Measurements from ENCODE around the gene GALNT8.
"Not testable (repeated sequence)": the region's sequence is repeated elsewhere in the genome, so short reads cannot be mapped to it uniquely, and the experiment has no call there.

Gene GALNT8, protein sequence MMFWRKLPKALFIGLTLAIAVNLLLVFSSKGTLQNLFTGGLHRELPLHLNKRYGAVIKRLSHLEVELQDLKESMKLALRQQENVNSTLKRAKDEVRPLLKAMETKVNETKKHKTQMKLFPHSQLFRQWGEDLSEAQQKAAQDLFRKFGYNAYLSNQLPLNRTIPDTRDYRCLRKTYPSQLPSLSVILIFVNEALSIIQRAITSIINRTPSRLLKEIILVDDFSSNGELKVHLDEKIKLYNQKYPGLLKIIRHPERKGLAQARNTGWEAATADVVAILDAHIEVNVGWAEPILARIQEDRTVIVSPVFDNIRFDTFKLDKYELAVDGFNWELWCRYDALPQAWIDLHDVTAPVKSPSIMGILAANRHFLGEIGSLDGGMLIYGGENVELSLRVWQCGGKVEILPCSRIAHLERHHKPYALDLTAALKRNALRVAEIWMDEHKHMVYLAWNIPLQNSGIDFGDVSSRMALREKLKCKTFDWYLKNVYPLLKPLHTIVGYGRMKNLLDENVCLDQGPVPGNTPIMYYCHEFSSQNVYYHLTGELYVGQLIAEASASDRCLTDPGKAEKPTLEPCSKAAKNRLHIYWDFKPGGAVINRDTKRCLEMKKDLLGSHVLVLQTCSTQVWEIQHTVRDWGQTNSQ

DNA sequence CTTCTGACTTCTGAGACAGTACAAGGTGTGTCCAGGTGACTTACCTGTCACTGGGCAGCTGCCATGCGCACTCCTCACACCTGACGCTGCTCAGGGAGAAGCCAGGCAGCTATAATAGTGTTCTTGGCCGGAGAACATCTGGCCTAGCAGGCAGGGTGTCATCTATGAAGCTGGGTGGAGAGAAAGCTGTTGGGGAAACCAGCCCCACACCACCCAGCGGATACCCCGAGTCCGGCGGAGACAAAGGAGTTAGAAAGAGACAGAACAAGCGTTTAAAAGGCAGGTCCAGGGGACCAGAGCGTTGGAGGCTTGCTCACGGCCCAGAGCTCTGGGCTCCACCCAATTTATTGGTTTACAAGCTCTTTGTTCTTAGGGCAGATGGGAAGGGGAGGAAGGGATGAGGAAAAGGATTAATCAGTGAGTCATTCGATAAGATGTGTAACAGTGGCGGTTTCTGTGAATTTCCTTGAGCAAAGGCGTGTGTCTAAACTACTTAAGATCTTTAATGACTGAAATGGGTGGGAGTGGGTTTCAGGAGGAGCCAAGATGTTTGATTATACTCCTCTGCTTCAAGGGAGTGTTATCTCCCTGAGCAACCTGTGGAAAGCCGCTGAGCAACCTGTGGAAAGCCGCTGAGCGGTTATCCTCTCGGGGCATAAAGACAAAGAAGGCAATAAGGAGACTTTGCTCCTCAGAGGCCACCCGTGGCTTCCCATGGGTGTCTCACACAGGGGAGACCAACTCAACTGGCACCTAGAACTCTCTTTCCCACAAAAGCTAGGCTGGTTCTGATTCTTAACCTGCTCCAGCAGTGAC, at the start of gene GALNT8:
Gene GALNT8 (plus strand): TSS at position 580 of the 816 bp plus-strand sequence. CDS start 278 bp downstream, outside the sequence.
- no peak for DNase-seq (ENCODE audit: low read depth in 2 of 2)

DNA sequence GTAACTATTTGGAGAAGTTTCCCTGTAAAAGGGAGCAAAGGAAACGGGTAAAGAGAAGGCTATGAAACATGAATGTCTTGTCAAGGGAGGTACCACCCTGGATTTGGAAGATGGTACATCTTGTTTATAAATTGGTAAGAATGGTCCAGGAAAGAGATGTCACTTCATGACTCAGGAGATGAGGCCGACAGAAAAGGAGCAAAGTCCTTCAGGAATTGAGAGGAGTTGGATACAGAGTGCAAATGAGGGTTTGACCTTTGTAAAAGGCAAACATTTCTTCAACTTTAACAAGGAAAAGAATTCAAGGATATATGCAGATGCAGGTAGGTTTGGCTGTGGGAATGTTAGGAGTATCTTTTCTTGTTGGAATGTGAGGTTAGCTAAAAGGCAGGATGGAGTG, 40.5 kb upstream of the GALNT8 start:
- no peak for DNase-seq (ENCODE audit: low read depth in 2 of 2)

DNA sequence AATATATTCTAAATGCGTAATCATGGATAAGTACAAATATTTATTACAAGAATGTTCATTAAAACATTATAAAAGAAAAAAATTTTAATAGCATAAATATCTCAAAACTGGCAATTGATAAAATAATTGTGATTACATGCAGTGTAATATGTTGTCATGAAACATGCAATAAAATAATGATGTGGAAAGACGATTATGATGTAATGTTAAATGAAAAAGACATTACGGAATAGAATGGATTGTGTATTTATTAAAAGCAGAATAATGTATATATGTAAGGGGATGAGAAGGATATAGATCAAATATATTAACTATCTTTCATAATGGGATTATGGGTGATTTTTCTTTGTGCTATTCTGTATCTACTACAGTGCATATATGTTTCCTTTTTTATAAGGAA, 38.5 kb upstream of the GALNT8 start:
- no peak for DNase-seq (ENCODE audit: low read depth in 2 of 2)

DNA sequence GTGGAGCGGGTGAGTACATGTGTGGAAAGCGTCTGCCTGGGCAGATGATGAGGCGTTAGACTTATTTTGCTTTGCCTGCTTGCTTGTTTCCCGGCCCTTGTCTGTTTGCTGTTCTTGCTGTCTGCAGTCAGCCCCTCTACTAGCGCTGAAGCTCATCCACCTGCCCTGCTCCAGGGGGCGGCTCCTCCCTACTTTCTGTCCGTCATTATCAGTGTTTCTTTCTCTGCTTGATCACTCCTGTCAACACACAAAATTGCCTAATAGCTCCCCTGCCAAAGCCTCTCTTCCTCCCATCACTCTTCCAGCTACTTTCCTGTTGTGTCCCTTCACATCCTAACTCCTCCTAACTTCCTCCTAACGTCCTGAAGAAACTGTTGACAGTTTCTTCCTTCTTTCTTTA, 34.9 kb upstream of the GALNT8 start:
- no peak for DNase-seq (ENCODE audit: low read depth in 2 of 2)

DNA sequence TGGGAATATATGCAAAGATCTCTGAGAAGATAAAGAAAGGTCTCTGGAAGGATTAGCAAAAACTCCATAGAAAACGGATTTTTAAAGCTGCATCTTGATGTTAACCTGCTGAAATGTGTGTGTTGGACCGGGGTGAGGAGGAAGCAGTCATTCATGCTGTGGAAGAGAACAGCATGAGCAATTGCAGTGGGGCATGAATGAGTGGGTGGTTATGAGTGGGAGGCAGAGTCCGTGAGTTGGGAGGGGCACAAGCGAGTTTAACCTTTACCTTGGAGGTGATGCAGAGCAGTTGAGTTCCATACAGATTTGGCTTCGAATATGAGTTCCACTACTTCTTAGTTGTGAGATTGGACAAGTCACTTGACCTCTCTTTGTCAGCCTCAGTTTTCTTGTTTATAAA, 29.4 kb upstream of the GALNT8 start:
- no peak for DNase-seq (ENCODE audit: low read depth in 2 of 2)

DNA sequence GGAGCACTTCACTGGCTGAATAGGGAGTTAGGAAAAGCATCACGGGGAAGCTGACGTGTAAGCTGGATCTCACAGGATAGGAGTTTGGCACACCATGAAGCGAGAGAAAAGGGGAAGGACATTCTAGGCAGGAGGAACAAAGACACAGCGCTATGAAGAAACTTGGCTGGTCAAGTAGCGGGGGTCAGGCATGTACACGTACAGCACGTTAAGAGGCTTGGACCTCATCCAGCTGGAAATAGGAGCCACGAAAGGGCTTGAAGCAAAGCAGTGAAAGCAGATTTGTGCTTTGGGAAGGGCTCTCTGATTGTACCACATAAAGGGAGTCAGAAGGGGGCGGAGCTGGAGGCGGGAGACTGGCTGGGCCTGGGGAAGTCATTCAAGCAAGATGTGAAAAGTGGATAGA, 19.6 kb upstream of the GALNT8 start:
- DNase-seq (ENCODE audit: low read depth in 2 of 2): no peak

DNA sequence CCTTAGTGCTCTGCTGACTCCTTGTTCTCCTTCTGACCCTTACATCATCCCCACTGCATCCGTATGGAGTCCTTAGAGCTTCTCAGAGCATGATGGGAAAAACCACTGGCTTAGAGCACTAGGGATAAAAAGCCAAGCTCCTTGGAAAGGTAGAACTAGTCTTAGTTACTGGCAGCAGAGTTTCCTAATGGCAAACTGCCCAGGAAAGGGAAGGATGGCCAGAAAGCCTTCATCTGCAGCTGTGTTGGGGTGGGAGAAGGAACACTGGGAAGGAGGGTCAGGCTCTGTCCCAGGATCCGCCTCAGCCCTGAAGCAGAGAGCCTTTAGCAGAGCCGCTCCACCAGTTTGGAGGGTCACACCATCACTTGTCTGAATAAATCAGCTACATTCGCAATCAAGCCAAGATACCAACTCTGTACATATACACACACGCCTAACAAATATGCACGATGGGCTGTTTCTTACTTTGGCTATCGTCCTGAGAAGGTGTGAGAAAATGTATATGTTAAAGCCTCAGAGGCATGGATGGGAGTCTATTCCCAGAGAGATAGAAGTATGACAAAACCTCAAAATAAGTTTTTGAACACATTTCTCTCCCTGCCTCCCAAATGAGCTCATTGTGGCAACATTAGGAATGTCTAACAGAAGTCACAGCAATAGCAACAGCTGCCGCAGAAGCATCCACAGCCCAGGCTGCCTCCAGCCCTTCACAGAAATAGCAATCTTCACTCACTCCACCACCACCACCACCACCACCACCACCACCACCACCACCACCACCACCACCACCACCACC, 18.6 kb upstream of the GALNT8 start:
- DNase-seq (ENCODE audit: low read depth in 2 of 2): no peak

DNA sequence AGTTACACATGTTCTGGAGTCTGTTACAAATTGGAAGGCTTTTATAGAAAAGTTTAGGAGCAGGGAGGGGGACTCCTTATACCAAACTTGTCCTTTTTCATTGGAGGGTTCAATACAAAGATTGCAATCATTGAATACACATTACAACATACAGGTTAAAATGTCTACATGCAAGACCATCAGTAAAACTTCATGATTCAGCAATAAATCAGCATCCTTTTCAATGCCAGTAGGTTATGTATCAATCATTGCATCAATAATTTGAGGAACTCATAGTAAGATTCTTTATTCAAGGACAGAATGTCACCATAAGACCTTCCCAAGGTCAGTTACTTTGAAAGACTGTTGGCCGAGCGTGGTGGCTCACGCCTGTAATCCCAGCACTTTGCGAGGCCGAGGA, 16.5 kb upstream of the GALNT8 start:
- DNase-seq (ENCODE audit: low read depth in 2 of 2): no peak

DNA sequence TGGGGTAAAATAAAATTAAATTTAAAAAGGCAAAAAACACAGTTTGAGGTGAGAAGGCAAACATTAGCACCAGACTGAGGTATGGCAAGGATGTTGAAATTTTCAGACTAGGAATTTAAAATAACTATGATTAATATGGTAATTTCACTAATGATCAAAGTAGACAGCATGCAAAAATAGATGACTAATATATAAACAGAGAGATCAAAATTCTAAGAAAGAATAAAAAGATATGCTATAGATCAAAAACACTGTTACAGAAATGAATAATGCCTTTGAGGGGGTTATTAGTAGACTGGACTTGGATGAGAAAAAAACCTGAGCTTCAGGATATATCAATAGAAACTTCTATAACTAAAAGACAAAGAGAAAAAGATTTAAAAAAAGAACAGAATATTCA, 14.4 kb upstream of the GALNT8 start:
- no peak for DNase-seq (ENCODE audit: low read depth in 2 of 2)

DNA sequence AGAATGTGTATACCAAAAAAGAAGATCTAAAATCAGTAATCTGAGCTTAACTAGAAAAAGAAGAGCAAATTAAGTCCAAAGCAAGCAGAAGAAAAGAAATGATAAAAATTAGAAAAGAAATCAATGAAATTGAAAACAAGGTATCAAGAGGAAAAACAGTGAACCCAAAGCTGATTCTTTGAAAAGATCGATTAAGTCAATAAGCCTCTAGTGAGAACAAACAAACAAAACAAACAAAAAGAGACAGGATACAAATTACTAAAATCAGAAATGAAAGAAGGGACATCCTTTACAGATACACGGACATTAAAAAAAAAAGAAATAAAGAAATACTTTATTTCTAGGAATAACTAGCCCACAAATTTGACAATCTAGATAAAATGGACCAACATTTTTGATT, 12.9 kb upstream of the GALNT8 start:
- no peak for DNase-seq (ENCODE audit: low read depth in 2 of 2)

DNA sequence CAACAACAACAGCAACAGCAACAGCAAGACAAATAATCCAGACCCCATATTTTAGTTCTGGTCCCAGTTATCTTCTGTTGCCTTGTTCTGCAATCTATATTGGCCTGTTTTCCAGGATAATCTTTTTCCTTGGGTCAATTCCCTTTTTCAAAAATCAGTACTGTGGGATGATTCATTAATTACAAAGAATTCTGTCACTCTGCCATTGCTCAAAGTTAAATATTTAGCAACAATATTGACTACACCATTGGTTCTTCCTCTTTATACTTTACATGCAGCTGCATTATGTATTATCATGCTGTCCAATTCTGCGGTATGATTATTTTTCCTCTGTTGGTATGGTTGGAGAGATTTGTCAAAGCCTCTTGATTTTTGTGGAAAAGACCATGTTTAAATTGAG, 10.1 kb upstream of the GALNT8 start:
- no peak for DNase-seq (ENCODE audit: low read depth in 2 of 2)

DNA sequence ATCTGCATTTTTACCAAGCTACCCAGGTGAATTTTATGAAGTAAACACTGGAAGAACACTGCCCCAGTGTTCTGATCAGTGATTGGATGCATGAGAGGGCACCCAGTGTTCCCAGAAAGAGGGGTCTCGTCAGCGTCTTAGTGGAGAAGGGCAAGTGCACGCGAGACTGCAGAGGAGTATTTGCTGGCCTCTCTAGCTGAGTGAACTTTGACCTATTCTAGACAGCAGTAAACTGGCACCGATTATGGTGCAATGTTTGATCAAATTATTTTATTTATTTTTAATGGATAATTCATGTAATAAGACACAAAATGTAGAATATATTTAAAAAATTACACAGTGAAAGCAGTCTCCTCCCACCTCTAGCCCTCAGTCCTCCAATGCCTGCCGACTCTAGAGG, 5.3 kb upstream of the GALNT8 start:
- DNase-seq (ENCODE audit: low read depth in 2 of 2): no peak

DNA sequence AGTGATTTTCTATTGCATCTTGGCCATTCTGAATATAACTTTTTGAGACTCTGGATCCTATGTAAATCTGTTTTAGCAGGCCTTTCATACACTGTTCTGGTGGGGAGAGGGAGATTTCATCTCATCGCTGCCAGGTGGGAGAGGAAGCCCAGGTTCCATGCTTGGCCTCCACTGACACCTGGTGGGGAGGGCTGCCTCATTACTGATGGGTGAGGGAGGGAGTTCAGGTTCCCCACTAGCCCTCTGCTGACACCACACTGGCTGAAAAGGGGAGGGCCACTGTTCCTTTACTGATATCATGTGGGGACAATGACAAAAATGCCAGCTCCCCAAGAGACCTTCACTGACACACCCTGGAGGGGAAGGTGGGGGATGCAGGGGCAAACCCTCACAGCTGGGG, 2.4 kb upstream of the GALNT8 start:
- no peak for DNase-seq (ENCODE audit: low read depth in 2 of 2)

DNA sequence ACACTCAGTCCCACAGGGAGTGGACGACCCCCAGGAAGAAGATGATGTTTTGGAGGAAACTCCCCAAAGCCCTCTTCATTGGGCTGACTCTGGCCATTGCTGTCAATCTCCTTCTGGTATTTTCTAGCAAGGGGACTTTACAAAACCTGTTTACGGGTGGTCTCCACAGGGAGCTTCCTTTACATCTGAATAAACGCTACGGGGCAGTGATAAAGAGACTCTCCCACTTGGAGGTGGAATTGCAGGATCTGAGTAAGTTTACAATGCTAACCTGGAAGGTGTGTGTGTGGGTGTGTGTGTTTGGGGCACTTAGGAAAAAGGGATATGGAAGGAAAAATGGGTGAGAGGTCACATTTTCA, 416 bp downstream of the GALNT8 start:
- DNase-seq (ENCODE audit: low read depth in 2 of 2): no peak

DNA sequence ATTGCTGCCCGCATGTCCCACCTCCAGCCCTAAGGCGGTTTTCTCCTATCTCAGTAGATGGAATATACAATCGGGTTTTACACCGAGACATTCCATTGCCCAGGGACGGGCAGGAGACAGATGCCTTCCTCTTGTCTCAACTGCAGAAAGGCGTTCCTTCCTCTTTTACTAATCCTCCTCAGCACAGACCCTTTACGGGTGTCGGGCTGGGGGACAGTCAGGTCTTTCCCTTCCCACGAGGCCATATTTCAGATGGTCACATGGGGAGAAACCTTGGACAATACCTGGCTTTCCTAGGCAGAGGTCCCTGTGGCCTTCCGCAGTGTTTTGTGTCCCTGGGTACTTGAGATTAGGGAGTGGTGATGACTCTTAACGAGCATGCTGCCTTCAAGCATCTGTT, 1.4 kb downstream of the GALNT8 start:
- DNase-seq (ENCODE audit: low read depth in 2 of 2): not testable (repeated sequence)

DNA sequence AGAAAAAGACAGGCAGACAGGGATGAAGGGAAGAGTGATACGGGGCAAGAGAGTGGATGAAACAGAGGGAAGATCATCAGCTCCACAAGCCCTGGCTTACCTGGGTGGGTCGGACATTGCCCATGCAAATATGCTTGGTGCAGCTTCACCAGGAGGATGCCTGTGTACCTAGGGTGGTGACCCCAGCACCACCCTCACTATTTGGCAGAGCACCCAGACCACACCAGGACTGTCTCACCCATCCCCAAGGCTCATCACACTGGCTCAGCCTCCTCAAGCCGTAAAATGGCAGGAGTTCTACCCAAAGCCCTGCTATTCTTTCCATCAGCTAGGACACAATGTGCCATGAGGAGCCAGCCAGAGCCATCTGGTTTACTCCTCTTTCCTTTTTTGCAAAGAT, 3.0 kb downstream of the GALNT8 start:
- no peak for DNase-seq (ENCODE audit: low read depth in 2 of 2)

DNA sequence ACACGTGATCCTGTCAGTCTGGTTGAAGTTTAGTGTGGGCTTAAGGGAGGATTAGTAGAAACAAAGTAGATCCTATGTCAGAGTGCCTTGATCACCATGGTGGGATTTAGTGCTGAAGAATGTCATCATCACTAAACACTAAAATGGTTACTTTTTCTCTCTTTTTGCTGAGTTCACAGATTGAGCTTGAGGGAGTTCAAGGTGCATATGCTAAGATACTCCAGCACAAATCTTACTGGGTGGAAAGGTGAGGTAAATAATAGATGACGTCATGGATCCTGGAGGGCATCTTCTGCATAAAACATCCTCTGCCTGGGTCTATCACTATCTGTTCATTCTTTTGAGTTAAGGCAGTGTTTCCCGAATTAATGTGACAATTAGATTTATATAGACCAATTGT, 4.9 kb downstream of the GALNT8 start:
- no peak for DNase-seq (ENCODE audit: low read depth in 2 of 2)

DNA sequence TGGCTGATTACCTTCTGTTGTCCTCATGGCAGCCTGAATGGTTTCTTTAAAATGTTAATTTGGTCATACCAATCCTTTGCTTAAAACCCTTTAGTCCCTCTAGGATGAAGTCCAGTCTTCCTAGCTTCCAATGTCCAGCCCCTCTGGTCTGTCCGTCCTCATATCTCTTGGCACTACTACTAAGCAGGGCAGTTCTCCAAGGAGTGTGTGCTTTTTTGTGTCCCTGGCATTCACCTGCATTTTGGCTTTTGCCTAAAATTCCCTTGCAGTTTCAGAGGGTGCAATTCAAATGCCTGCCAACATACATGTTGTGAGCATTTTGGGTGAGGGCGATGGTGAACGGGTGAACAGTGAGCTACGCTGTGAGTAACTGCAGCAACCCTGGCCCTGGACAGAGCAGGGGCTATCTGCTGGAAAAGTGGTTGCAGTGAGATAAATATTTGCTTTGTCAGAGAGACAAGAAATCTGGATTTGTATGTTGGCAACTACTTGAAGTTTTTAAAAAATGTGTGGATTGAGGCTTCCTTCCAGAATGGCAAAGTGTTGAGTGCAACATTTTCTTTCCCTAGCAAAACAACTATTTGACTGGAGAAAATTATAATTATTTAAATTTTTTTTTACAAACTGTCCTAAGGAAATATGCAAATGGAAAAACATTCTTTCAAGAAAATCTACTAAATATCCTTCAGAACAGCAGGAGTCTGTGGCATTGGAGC, 14.6 kb downstream of the GALNT8 start:
- no peak for DNase-seq (ENCODE audit: low read depth in 2 of 2)

DNA sequence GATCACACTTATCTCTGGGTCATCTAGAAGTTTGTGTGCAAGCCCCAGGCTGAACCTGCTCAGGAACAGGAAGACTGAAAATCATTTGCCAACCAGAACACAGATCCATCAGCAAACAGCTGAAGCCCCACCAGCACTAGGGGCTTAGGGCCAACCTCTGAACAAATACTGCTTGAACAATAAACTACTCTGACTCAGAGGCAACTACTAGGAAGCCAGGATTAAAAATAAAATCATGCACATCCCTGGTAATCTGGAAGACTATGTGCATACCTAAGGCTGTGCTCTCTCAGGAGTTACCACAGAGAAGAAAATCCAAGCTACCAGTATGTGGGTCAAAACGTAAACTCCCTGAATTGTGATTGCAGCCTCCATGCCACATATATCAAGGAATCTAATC, 15.9 kb downstream of the GALNT8 start:
- DNase-seq (ENCODE audit: low read depth in 2 of 2): no peak

DNA sequence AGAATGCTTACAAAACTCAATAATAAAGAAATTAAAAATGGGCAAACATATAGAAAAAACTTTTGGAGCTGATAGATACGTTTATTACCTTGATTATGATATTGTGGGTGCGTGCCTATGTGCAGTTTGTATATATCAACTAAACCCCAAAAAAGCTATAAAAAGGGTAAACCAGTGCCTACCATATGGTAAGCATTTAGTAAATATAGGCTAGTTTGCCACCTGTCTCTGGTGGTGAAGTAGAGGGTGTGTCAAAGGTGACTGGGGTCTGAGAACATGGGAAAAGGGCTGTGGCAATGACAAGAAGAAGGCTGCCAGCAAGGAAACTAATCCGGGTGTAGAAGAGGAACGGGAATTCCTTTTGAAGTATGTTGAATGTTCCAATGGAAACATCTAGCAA, 18.3 kb downstream of the GALNT8 start:
- DNase-seq (ENCODE audit: low read depth in 2 of 2): no peak

DNA sequence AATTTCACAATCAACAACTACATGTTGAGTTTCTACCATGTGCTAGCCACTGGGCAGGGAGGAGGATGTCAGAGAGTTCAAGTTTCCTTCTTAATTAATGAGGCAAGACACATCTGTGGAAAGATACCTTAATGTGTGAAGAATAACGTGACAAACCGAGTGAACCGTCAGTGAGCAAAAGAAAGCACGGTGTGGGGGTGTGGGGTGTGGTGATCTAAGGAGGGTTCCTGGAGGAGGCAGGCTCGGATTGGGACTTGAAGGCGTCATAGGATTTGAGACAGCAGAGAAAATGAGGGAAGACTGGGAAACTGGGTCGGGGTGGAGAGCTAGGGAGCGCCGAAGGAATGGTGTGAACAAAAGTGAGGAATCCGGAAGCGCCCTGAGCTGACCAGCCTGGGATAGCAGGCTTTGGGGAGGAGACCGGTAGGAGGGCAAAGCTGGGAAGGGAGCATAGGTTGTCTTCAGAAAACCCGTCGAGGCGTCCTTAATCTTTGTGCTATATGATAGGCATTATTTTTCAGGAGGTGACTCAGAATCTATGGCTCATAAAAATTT, 22.3 kb downstream of the GALNT8 start:
- DNase-seq (ENCODE audit: low read depth in 2 of 2): no peak
